LoVo (cell line): ENCODE data around the gene THG1L.

Experiments used
- DNase-seq: peaks from one replicate; pipeline ENCODE4 v3.0.0-alpha.2; 2016; ENCODE audit warnings: low spot score

Gene THG1L

GRCh38 chr5:157758706-157759105, 27.5 kb downstream of the THG1L start:
- no peak for DNase-seq

- DNase-seq: peak; percentile 72
Measured at GRCh38 chr5:157761690-157762621, 30.7 kb downstream of the THG1L start.

GRCh38 chr5:157764531-157764930, 33.3 kb downstream of the THG1L start:
- DNase-seq: no peak

GRCh38 chr5:157766442-157766841, 35.2 kb downstream of the THG1L start:
- no peak for DNase-seq

- no peak for DNase-seq
Measured at GRCh38 chr5:157766902-157767301, 35.7 kb downstream of the THG1L start.

GRCh38 chr5:157767689-157768088, 36.5 kb downstream of the THG1L start:
- no peak for DNase-seq

GRCh38 chr5:157770665-157771064, 39.4 kb downstream of the THG1L start:
- DNase-seq: no peak

GRCh38 chr5:157772127-157772526, 40.9 kb downstream of the THG1L start:
- no peak for DNase-seq

GRCh38 chr5:157778121-157778805, 47.0 kb downstream of the THG1L start:
- peak; percentile 87 for DNase-seq

- no peak for DNase-seq
Measured at GRCh38 chr5:157779221-157779620, 48.0 kb downstream of the THG1L start.

- DNase-seq: no peak
Measured at GRCh38 chr5:157785801-157786200, 54.6 kb downstream of the THG1L start.
